ENCODE data around the gene LDB3.

DNA sequence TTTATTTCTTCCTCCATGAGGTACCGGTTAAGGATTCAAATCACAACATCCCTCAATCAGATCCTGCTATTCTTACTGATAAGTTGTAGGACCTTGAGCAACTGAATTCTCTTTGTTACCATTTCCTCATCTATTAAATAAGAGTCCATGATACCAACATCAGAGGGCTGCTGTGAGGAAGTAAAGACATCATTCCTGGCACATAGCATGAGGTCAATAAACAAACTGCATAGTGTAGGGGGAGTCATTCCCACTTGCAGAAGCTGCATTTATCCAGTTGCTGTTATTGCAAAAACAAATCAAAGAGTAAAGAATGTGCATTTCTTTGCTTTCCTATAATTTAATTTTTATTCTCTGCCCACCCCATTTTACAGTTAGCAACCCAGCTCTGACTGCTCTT lies 36.8 kb downstream of the LDB3 start:
- TF ChIP-seq POLR2A (IDR thresholded peaks at IDR 0.05) = no peak
- TF ChIP-seq, protein P1, sequence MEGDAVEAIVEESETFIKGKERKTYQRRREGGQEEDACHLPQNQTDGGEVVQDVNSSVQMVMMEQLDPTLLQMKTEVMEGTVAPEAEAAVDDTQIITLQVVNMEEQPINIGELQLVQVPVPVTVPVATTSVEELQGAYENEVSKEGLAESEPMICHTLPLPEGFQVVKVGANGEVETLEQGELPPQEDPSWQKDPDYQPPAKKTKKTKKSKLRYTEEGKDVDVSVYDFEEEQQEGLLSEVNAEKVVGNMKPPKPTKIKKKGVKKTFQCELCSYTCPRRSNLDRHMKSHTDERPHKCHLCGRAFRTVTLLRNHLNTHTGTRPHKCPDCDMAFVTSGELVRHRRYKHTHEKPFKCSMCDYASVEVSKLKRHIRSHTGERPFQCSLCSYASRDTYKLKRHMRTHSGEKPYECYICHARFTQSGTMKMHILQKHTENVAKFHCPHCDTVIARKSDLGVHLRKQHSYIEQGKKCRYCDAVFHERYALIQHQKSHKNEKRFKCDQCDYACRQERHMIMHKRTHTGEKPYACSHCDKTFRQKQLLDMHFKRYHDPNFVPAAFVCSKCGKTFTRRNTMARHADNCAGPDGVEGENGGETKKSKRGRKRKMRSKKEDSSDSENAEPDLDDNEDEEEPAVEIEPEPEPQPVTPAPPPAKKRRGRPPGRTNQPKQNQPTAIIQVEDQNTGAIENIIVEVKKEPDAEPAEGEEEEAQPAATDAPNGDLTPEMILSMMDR (IDR thresholded peaks at IDR 0.05) = no peak

Measured in heart left ventricle (tissue), 13 donors.